ENCODE measurements around the gene PRR7. TPM values are rescaled to one million over a fixed set of nuclear protein-coding genes. Genes with fewer than 3 reads are reported as not detected.

Gene PRR7
- total and polyA plus RNA-seq, 2 of the 13 experiments (the other 11 are each of a cell fraction or from before 2014, with no cell fraction given): 4.8 to 5.0 TPM

DNA sequence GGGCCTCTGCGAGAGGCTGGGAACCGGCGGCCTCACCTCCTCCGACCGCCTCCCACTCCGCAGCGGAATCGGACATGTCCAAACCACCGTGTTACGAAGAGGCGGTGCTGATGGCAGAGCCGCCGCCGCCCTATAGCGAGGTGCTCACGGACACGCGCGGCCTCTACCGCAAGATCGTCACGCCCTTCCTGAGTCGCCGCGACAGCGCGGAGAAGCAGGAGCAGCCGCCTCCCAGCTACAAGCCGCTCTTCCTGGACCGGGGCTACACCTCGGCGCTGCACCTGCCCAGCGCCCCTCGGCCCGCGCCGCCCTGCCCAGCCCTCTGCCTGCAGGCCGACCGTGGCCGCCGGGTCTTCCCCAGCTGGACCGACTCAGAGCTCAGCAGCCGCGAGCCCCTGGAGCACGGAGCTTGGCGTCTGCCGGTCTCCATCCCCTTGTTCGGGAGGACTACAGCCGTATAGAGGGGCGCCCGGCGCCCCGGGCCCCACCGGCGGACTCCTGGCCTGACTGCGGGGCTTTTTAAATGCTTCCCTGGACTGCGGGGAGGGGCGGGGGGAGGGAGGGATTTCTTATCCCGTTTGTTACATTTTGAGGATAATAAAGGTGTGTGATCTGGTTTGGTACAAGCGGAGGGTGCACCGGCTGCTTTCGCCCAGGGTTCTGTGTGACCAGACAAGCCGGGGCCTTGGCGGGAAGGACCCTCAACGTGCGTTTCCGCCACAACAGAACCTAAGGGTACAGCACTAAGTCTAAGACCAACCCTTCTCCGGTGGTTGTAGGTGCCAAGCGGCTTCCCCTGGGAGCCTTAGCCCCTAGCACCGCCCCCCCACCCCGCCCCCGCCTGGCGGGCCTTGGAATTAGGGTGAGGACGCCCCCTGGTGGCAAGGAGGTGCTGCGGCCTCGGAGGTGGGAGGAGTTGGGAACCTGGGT, 9.3 kb downstream of the PRR7 start (continued):
- TF ChIP-seq, protein P1, sequence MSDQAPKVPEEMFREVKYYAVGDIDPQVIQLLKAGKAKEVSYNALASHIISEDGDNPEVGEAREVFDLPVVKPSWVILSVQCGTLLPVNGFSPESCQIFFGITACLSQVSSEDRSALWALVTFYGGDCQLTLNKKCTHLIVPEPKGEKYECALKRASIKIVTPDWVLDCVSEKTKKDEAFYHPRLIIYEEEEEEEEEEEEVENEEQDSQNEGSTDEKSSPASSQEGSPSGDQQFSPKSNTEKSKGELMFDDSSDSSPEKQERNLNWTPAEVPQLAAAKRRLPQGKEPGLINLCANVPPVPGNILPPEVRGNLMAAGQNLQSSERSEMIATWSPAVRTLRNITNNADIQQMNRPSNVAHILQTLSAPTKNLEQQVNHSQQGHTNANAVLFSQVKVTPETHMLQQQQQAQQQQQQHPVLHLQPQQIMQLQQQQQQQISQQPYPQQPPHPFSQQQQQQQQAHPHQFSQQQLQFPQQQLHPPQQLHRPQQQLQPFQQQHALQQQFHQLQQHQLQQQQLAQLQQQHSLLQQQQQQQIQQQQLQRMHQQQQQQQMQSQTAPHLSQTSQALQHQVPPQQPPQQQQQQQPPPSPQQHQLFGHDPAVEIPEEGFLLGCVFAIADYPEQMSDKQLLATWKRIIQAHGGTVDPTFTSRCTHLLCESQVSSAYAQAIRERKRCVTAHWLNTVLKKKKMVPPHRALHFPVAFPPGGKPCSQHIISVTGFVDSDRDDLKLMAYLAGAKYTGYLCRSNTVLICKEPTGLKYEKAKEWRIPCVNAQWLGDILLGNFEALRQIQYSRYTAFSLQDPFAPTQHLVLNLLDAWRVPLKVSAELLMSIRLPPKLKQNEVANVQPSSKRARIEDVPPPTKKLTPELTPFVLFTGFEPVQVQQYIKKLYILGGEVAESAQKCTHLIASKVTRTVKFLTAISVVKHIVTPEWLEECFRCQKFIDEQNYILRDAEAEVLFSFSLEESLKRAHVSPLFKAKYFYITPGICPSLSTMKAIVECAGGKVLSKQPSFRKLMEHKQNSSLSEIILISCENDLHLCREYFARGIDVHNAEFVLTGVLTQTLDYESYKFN (CRISPR knock-in tag; conservative IDR thresholded peaks at IDR 0.05): no peak; the same call in none of the 2 replicates
- TF ChIP-seq ZFP41 (CRISPR knock-in tag; IDR thresholded peaks at IDR 0.05; ENCODE audit: borderline replicate concordance) (no peak), KLF9 (CRISPR knock-in tag; IDR thresholded peaks at IDR 0.05; ENCODE audit: low read depth) (peak; percentile 79; the same call in 1 of the 2 replicates), NCOA5 (CRISPR knock-in tag; IDR thresholded peaks at IDR 0.05) (no peak), SMC3 (IDR thresholded peaks at IDR 0.05; ENCODE audit: low read length) (peak; percentile 42; the same call in 1 of the 2 replicates), MIER2 (CRISPR knock-in tag; IDR thresholded peaks at IDR 0.05) (no peak), ZNF607 (CRISPR knock-in tag; IDR thresholded peaks at IDR 0.05; ENCODE audit: borderline replicate concordance) (no peak; the same call in 1 of the 2 replicates), RAD21 (CRISPR knock-in tag; IDR thresholded peaks at IDR 0.05) (peak; percentile 39; the same call in 1 of the 2 replicates), FOXK1 (CRISPR knock-in tag; IDR thresholded peaks at IDR 0.05; ENCODE audit: borderline replicate concordance, low read depth) (0 out of 2 replicates have a peak, but pooled peaks have one; percentile 19), AGO2 (optimal IDR thresholded peaks at IDR 0.05; ENCODE audit: low read depth, low read length) (peak; percentile 98), NCOA2 (CRISPR knock-in tag; IDR thresholded peaks at IDR 0.05) (no peak), ZC3H13 (CRISPR knock-in tag; IDR thresholded peaks at IDR 0.05) (peak; percentile 15; the same call in 1 of the 2 replicates), FIP1L1 (IDR thresholded peaks at IDR 0.05; ENCODE audit: borderline replicate concordance, insufficient read depth, low read depth, low read length) (no peak), MEF2D (CRISPR knock-in tag; IDR thresholded peaks at IDR 0.05) (0 out of 2 replicates have a peak, but pooled peaks have one; percentile 11), TEF (CRISPR knock-in tag; IDR thresholded peaks at IDR 0.05) (no peak), ZEB1 (IDR thresholded peaks at IDR 0.05; ENCODE audit: insufficient replicate concordance, low read depth) (no peak), CCAR2 (optimal IDR thresholded peaks at IDR 0.05; ENCODE audit: low read depth, low read length) (no peak)
- TF ChIP-seq, protein P2, sequence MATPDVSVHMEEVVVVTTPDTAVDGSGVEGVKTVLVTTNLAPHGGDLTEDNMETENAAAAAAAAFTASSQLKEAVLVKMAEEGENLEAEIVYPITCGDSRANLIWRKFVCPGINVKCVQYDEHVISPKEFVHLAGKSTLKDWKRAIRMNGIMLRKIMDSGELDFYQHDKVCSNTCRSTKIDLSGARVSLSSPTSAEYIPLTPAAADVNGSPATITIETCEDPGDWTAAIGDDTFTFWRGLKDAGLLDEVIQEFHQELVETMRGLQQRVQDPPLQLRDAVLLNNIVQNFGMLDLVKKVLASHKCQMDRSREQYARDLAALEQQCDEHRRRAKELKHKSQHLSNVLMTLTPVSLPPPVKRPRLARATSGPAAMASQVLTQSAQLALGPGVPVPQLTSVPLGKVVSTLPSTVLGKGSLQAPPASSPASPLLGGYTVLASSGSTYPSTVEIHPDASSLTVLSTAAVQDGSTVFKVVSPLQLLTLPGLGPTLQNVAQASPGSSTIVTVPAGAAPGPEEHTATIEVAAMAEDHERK (CRISPR knock-in tag; IDR thresholded peaks at IDR 0.05; ENCODE audit: low read depth): no peak
- TF ChIP-seq, protein P3, sequence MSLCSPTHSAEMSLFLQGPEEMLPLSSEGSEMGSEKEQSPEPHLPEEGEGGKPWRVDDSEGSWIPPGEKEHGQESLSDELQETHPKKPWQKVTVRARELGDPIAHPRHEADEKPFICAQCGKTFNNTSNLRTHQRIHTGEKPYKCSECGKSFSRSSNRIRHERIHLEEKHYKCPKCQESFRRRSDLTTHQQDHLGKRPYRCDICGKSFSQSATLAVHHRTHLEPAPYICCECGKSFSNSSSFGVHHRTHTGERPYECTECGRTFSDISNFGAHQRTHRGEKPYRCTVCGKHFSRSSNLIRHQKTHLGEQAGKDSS (CRISPR knock-in tag; IDR thresholded peaks at IDR 0.05; ENCODE audit: borderline replicate concordance, low read depth): no peak
- TF ChIP-seq, protein P4, sequence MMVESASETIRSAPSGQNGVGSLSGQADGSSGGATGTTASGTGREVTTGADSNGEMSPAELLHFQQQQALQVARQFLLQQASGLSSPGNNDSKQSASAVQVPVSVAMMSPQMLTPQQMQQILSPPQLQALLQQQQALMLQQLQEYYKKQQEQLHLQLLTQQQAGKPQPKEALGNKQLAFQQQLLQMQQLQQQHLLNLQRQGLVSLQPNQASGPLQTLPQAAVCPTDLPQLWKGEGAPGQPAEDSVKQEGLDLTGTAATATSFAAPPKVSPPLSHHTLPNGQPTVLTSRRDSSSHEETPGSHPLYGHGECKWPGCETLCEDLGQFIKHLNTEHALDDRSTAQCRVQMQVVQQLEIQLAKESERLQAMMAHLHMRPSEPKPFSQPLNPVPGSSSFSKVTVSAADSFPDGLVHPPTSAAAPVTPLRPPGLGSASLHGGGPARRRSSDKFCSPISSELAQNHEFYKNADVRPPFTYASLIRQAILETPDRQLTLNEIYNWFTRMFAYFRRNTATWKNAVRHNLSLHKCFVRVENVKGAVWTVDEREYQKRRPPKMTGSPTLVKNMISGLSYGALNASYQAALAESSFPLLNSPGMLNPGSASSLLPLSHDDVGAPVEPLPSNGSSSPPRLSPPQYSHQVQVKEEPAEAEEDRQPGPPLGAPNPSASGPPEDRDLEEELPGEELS (CRISPR knock-in tag; IDR thresholded peaks at IDR 0.05): peak; percentile 41; the same call in 1 of the 2 replicates

Measured in HepG2 (cell line).